Prostate gland (tissue), 2 donors: ENCODE data around the gene RXRB.

ENCODE experiments used
- POLR2A ChIP-seq: fragments of 450-650 bp; IDR thresholded peaks from one replicate; pipeline ENCODE4 v1.6.1; 2016; ENCODE audit warnings: antibody characterized with exemption, mild to moderate bottlenecking
- POLR2AphosphoS5 ChIP-seq: sonication (generic); formaldehyde crosslinking; IDR thresholded peaks from one replicate; pipeline ENCODE4 v1.6.1; 2017; ENCODE audit warnings: antibody characterized with exemption
- TF ChIP-seq, protein P1 (sequence below), 4 experiments: fragments of 200-600 bp in 2 of 4; fragments of 450-650 bp in 2 of 4; sonication (generic) in 2 of 4; IDR thresholded peaks; 1 replicate in 3 of 4; 2 replicates in 1 of 4; pipeline ENCODE4 v1.5.1; 2016 to 2019; ENCODE audit warnings: antibody characterized with exemption in 4 of 4, mild to moderate bottlenecking in 2 of 4, moderate library complexity in 2 of 4

DNA sequence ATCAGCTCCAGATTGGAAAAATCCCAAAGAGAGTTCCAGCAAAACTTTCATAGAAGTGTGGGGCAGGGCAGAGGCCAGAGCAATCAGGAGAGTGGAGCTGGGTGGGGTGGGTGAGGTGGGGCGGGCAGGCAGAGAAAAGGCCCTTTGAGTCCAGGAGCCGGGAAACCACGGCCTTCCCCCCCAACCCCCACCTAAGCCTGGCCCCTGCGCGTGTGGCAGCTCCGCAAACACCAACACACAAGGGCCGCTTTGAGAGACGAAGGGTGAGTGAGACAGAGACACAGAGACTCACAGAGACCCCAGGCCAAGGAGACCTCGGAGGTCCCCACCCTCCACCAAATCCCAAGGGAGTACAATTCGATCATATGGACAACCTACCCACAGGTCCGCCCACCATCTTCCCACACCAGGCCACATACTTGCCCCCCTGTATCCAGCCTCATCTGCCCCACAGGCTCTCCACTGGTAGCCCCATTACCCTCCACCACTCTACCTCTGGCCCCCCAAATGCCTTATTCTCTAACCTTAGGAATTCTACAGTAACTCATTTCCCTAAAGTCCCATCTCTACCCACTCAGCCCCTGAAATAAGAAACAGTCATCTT is 9.9 kb downstream of the RXRB start:
- TF ChIP-seq POLR2AphosphoS5 = no peak
- TF ChIP-seq, protein P1, sequence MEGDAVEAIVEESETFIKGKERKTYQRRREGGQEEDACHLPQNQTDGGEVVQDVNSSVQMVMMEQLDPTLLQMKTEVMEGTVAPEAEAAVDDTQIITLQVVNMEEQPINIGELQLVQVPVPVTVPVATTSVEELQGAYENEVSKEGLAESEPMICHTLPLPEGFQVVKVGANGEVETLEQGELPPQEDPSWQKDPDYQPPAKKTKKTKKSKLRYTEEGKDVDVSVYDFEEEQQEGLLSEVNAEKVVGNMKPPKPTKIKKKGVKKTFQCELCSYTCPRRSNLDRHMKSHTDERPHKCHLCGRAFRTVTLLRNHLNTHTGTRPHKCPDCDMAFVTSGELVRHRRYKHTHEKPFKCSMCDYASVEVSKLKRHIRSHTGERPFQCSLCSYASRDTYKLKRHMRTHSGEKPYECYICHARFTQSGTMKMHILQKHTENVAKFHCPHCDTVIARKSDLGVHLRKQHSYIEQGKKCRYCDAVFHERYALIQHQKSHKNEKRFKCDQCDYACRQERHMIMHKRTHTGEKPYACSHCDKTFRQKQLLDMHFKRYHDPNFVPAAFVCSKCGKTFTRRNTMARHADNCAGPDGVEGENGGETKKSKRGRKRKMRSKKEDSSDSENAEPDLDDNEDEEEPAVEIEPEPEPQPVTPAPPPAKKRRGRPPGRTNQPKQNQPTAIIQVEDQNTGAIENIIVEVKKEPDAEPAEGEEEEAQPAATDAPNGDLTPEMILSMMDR (IDR thresholded peaks at IDR 0.05) = no peak
- TF ChIP-seq POLR2A = no peak
